Gastroesophageal sphincter (tissue), 4 donors: ENCODE data around the gene PARD3. TPM values are rescaled to one million over a fixed set of nuclear protein-coding genes. Genes with fewer than 3 reads are reported as not detected.

Experiments used
- ATAC-seq: fragments of 150-250 bp; one replicate; pipeline ENCODE4 v1.9.1; 2016; ENCODE audit warnings: mild to moderate bottlenecking, moderate library complexity
- H3K27ac ChIP-seq, 4 donors: fragments of 200-600 bp; sonication (generic) in 3 of 4; 1 replicate in 3 of 4; 2 replicates in 1 of 4; pipeline ENCODE4 v1.5.1; 2016 to 2019
- H3K27me3 ChIP-seq: fragments of 200-600 bp; sonication (generic); one replicate; pipeline ENCODE4 v1.5.1; 2019
- H3K36me3 ChIP-seq, 2 donors: fragments of 200-600 bp; sonication (generic); one replicate each; pipeline ENCODE4 v1.5.1; 2019; ENCODE audit warnings: control low read depth in 1 of 2
- H3K4me1 ChIP-seq, 3 donors: fragments of 200-600 bp; sonication (generic); 1 replicate in 2 of 3; 2 replicates in 1 of 3; pipeline ENCODE4 v1.5.1; 2016 to 2019; ENCODE audit warnings: control low read depth in 2 of 3
- H3K4me3 ChIP-seq, 2 donors: fragments of 200-600 bp; sonication (generic); one replicate each; pipeline ENCODE4 v1.5.1; 2019; ENCODE audit warnings: mild to moderate bottlenecking in 1 of 2, moderate library complexity in 1 of 2
- H3K9me3 ChIP-seq, 3 donors: fragments of 200-600 bp; sonication (generic); one replicate each; pipeline ENCODE4 v1.5.1; 2017 to 2019; ENCODE audit warnings: control low read depth in 2 of 3
- CTCF ChIP-seq, 4 experiments: fragments of 200-600 bp in 2 of 4; fragments of 450-650 bp in 2 of 4; sonication (generic) in 1 of 4; IDR thresholded peaks; one replicate each; pipeline ENCODE4 v1.5.1; 2017 to 2019; ENCODE audit warnings: antibody characterized with exemption in 4 of 4, mild to moderate bottlenecking in 2 of 4, moderate library complexity in 2 of 4
- EP300 ChIP-seq: sonication (generic); formaldehyde crosslinking; IDR thresholded peaks from one replicate; pipeline ENCODE4 v1.6.1; 2017; ENCODE audit warnings: antibody characterized with exemption, mild to moderate bottlenecking
- POLR2A ChIP-seq, 2 donors: fragments of 450-650 bp; IDR thresholded peaks; one replicate each; pipeline ENCODE4 v1.6.1; 2017; ENCODE audit warnings: antibody characterized with exemption in 2 of 2, mild to moderate bottlenecking in 2 of 2, moderate library complexity in 1 of 2
- POLR2AphosphoS5 ChIP-seq: sonication (generic); formaldehyde crosslinking; IDR thresholded peaks from one replicate; pipeline ENCODE4 v1.6.1; 2017; ENCODE audit warnings: antibody characterized with exemption
- WGBS, 2 donors: methylation state at CpG; one replicate each; pipeline ENCODE4 v1.1.5; 2018; ENCODE audit warnings: low coverage in 1 of 2; 5-methylcytosine and 5-hydroxymethylcytosine counted together
- total RNA-seq, 4 donors: library from RNA; depleted of rRNA; stranded (reverse); fragments of >200 nt; gene quantifications; one replicate each; pipeline ENCODE4 v1.1.0, GENCODE V29; 2016

Gene PARD3
- total RNA-seq, 4 donors from 2014 or later, result 101 to 127 (median 115) TPM

- Histone ChIP-seq H3K4me3 (no peak overlapping the region), H3K27ac (no peak overlapping the region), H3K36me3 (peaks cover 0 to 21% of the 10 kb centered on the region in 2 donors), H3K4me1 (peaks cover 0 to 13% (median 0%) of the 10 kb centered on the region in 3 donors), H3K27me3 (no peaks in the 10 kb centered on the region), H3K9me3 (no peaks in the 10 kb centered on the region)
- TF ChIP-seq POLR2AphosphoS5 (no peak), CTCF (IDR thresholded peaks at IDR 0.05) (no peak), POLR2A (IDR thresholded peaks at IDR 0.05) (no peak), EP300 (no peak)
- ATAC-seq, result no peak
- WGBS, 2 donors, result 90 to 100% methylated on average over 5 to 6 of the region's 6 CpGs
These were observed 467.1 kb downstream of the PARD3 start for GRCh38 chr10:34348021-34348420.

- Histone ChIP-seq H3K36me3 (peaks cover 0 to 19% of the 10 kb centered on the region in 2 donors), H3K27me3 (no peaks in the 10 kb centered on the region), H3K9me3 (no peaks in the 10 kb centered on the region), H3K27ac (no peak overlapping the region), H3K4me1 (peaks cover 0 to 13% (median 0%) of the 10 kb centered on the region in 3 donors), H3K4me3 (no peak overlapping the region)
- 84 to 93% methylated on average over 2 to 3 of the region's 3 CpGs for WGBS, 2 donors
- TF ChIP-seq EP300 (no peak), CTCF (IDR thresholded peaks at IDR 0.05) (no peak), POLR2AphosphoS5 (no peak), POLR2A (IDR thresholded peaks at IDR 0.05) (no peak)
- ATAC-seq, result no peak
These were observed 468.0 kb downstream of the PARD3 start for GRCh38 chr10:34347131-34347530.

GRCh38 chr10:34346516-34347100, 468.5 kb downstream of the PARD3 start:
- no peaks in the 10 kb centered on the region for H3K9me3 ChIP-seq
- TF ChIP-seq EP300, result no peak
- TF ChIP-seq POLR2AphosphoS5, result no peak
- TF ChIP-seq CTCF (IDR thresholded peaks at IDR 0.05), result no peak
- no peak for TF ChIP-seq POLR2A (IDR thresholded peaks at IDR 0.05)
- H3K4me1 ChIP-seq, result peaks cover 0 to 16% (median 0%) of the 10 kb centered on the region in 3 donors
- H3K27ac ChIP-seq, result no peak overlapping the region
- WGBS, 2 donors, result 64 to 78% methylated on average over 1 of the region's 1 CpG
- no peak overlapping the region for H3K4me3 ChIP-seq
- H3K27me3 ChIP-seq, result no peaks in the 10 kb centered on the region
- no peak for ATAC-seq
- peaks cover 0 to 19% of the 10 kb centered on the region in 2 donors for H3K36me3 ChIP-seq

GRCh38 chr10:34345383-34345782, 469.7 kb downstream of the PARD3 start:
- TF ChIP-seq EP300, result no peak
- no peak for TF ChIP-seq POLR2AphosphoS5
- TF ChIP-seq CTCF (IDR thresholded peaks at IDR 0.05), result no peak
- TF ChIP-seq POLR2A (IDR thresholded peaks at IDR 0.05), result no peak
- WGBS, 2 donors, result 82 to 83% methylated on average over 5 of the region's 5 CpGs
- Histone ChIP-seq H3K27ac (no peak overlapping the region), H3K4me1 (peaks cover 0 to 28% (median 0%) of the 10 kb centered on the region in 3 donors), H3K9me3 (no peaks in the 10 kb centered on the region), H3K27me3 (no peaks in the 10 kb centered on the region), H3K4me3 (no peak overlapping the region), H3K36me3 (peaks cover 0 to 14% of the 10 kb centered on the region in 2 donors)
- no peak for ATAC-seq

GRCh38 chr10:34343764-34344163, 471.3 kb downstream of the PARD3 start:
- ATAC-seq, result no peak
- no peak for TF ChIP-seq POLR2AphosphoS5
- no peak for TF ChIP-seq CTCF (IDR thresholded peaks at IDR 0.05)
- TF ChIP-seq POLR2A (IDR thresholded peaks at IDR 0.05), result no peak
- no peak for TF ChIP-seq EP300
- 26 to 31% methylated on average over 1 of the region's 1 CpG for WGBS, 2 donors
- H3K4me3 ChIP-seq, result no peak overlapping the region
- no peaks in the 10 kb centered on the region for H3K9me3 ChIP-seq
- H3K36me3 ChIP-seq, result peaks cover 0 to 11% of the 10 kb centered on the region in 2 donors
- peaks cover 0 to 33% (median 0%) of the 10 kb centered on the region in 3 donors for H3K4me1 ChIP-seq
- H3K27ac ChIP-seq, result no peak overlapping the region
- H3K27me3 ChIP-seq, result no peaks in the 10 kb centered on the region
